Suppressor macrophage treated with lipopolysaccharide for 1 hour (primary cell): ENCODE measurements around the gene METTL4.
"Not testable (repeated sequence)": the region's sequence is repeated elsewhere in the genome, so short reads cannot be mapped to it uniquely, and the experiment has no call there.

ENCODE experiments used
- DNase-seq, 3 donors: peaks; one replicate each; pipeline ENCODE4 v3.0.0-alpha.2; 2020 to 2022

METTL4 gene

GRCh38 chr18:2557536-2557935 lies 13.8 kb downstream of the METTL4 start:
- no peak for DNase-seq

GRCh38 chr18:2555895-2556294 lies 15.4 kb downstream of the METTL4 start:
- no peak for DNase-seq

GRCh38 chr18:2554696-2555095 lies 16.6 kb downstream of the METTL4 start:
- no peak for DNase-seq

GRCh38 chr18:2551425-2551824 lies 19.9 kb downstream of the METTL4 start:
- DNase-seq: no peak

GRCh38 chr18:2549462-2549861 lies 21.8 kb downstream of the METTL4 start:
- DNase-seq: no peak

- peak; percentile 46 to 66 (median 52) for DNase-seq
Measured at GRCh38 chr18:2547477-2548087, 23.7 kb downstream of the METTL4 start.

GRCh38 chr18:2545155-2545554 lies 26.1 kb downstream of the METTL4 start:
- DNase-seq: no peak

- DNase-seq: peak; percentile 23 to 76 (median 59)
Measured at GRCh38 chr18:2541925-2542563, 29.3 kb downstream of the METTL4 start.

- no peak for DNase-seq
Measured at GRCh38 chr18:2540575-2540974, 30.7 kb downstream of the METTL4 start.

- DNase-seq: no peak
Measured at GRCh38 chr18:2538844-2539243, 32.5 kb downstream of the METTL4 start.

- DNase-seq: no peak
Measured at GRCh38 chr18:2538236-2538635, 33.1 kb downstream of the METTL4 start.

GRCh38 chr18:2537296-2537695 lies 34.0 kb downstream of the METTL4 start:
- DNase-seq: no peak

GRCh38 chr18:2536493-2536892 lies 34.8 kb downstream of the METTL4 start:
- DNase-seq: no peak

- no peak for DNase-seq
Measured at GRCh38 chr18:2536063-2536462, 35.2 kb downstream of the METTL4 start.

- DNase-seq: no peak
Measured at GRCh38 chr18:2535419-2535910, 35.8 kb downstream of the METTL4 start.

GRCh38 chr18:2534906-2535305 lies 36.4 kb downstream of the METTL4 start:
- DNase-seq: no peak

GRCh38 chr18:2532797-2533196 lies 38.5 kb downstream of the METTL4 start:
- DNase-seq: no peak

GRCh38 chr18:2531751-2532150 lies 39.6 kb downstream of the METTL4 start:
- no peak for DNase-seq

GRCh38 chr18:2529154-2529553 lies 42.2 kb downstream of the METTL4 start:
- no peak for DNase-seq

- DNase-seq: no peak
Measured at GRCh38 chr18:2526329-2526728, 45.0 kb downstream of the METTL4 start.

- not testable (repeated sequence) for DNase-seq
Measured at GRCh38 chr18:2524794-2525198, 46.5 kb downstream of the METTL4 start.

- DNase-seq: no peak
Measured at GRCh38 chr18:2522112-2522511, 49.2 kb downstream of the METTL4 start.

- no peak for DNase-seq
Measured at GRCh38 chr18:2518473-2518872, 52.8 kb downstream of the METTL4 start.

- DNase-seq: peak; percentile 84 to 95 (median 91)
Measured at GRCh38 chr18:2515908-2516625, 55.2 kb downstream of the METTL4 start.
